Measurements from ENCODE around the gene PPP2R3A.
"Not testable (repeated sequence)": the region's sequence is repeated elsewhere in the genome, so short reads cannot be mapped to it uniquely, and the experiment has no call there.

PPP2R3A gene

GRCh38 chr3:136142592-136142991 is 177.1 kb downstream of the PPP2R3A start:
- intact Hi-C loops (cut with DNase I): loop anchor here (10.0 kb wide), 1 partner anchor 52 kb away; the partner anchor contains the start of gene MSL2
- no peak for DNase-seq

GRCh38 chr3:136144397-136144796 is 178.9 kb downstream of the PPP2R3A start:
- intact Hi-C loops (cut with DNase I): loop anchor here (10.0 kb wide), 1 partner anchor 50 kb away; the partner anchor contains the start of gene MSL2
- not testable (repeated sequence) for DNase-seq

GRCh38 chr3:136146981-136147729 is 181.6 kb downstream of the PPP2R3A start:
- no peak for DNase-seq
- intact Hi-C loops (cut with DNase I): loop anchor here (10.0 kb wide), 1 partner anchor 48 kb away; the partner anchor contains the start of gene MSL2

GRCh38 chr3:136149667-136150066 is 184.1 kb downstream of the PPP2R3A start:
- intact Hi-C loops (cut with DNase I): loop anchor here (10.0 kb wide), 1 partner anchor 45 kb away; the partner anchor contains the start of gene MSL2
- no peak for DNase-seq

- intact Hi-C loops (cut with DNase I): no loop called here
- DNase-seq: no peak
These were observed 185.7 kb downstream of the PPP2R3A start for GRCh38 chr3:136151219-136151618.

- DNase-seq: no peak
- intact Hi-C loops (cut with DNase I): no loop called here
These were observed 186.8 kb downstream of the PPP2R3A start for GRCh38 chr3:136152176-136152843.

- DNase-seq: no peak
These were observed 187.4 kb downstream of the PPP2R3A start for GRCh38 chr3:136152963-136153362.

GRCh38 chr3:136161516-136161915 is 196.0 kb downstream of the PPP2R3A start:
- DNase-seq: no peak
- intact Hi-C loops (cut with DNase I): no loop called here

More at GRCh38 chr3:136152963-136153362, 187.4 kb downstream of the PPP2R3A start:
- intact Hi-C loops (cut with DNase I): no loop called here

- intact Hi-C loops (cut with DNase I): no loop called here
- DNase-seq: no peak
These were observed 196.8 kb downstream of the PPP2R3A start for GRCh38 chr3:136162322-136162721.

- intact Hi-C loops (cut with DNase I); DNase-seq: not testable (repeated sequence)
These were observed 198.1 kb downstream of the PPP2R3A start for GRCh38 chr3:136163607-136164006.

GRCh38 chr3:136166507-136166906 is 201.0 kb downstream of the PPP2R3A start:
- intact Hi-C loops (cut with DNase I): no loop called here

GRCh38 chr3:136168236-136168635 is 202.7 kb downstream of the PPP2R3A start:
- intact Hi-C loops (cut with DNase I): not testable (repeated sequence)

More at GRCh38 chr3:136166507-136166906, 201.0 kb downstream of the PPP2R3A start:
- DNase-seq: no peak

GRCh38 chr3:136171097-136171542 is 205.6 kb downstream of the PPP2R3A start:
- intact Hi-C loops (cut with DNase I): no loop called here

More at GRCh38 chr3:136168236-136168635, 202.7 kb downstream of the PPP2R3A start:
- not testable (repeated sequence) for DNase-seq

GRCh38 chr3:136173939-136174490 is 208.5 kb downstream of the PPP2R3A start:
- intact Hi-C loops (cut with DNase I): no loop called here

More at GRCh38 chr3:136171097-136171542, 205.6 kb downstream of the PPP2R3A start:
- no peak for DNase-seq

GRCh38 chr3:136177876-136178275 is 212.3 kb downstream of the PPP2R3A start:
- intact Hi-C loops (cut with DNase I): no loop called here
- no peak for DNase-seq

More at GRCh38 chr3:136173939-136174490, 208.5 kb downstream of the PPP2R3A start:
- DNase-seq: no peak

- no peak for DNase-seq
- intact Hi-C loops (cut with DNase I): no loop called here
These were observed 216.2 kb downstream of the PPP2R3A start for GRCh38 chr3:136181741-136182140.

- DNase-seq: no peak
These were observed 219.2 kb downstream of the PPP2R3A start for GRCh38 chr3:136184703-136185102.

GRCh38 chr3:136186344-136186743 is 220.8 kb downstream of the PPP2R3A start:
- no peak for DNase-seq
- intact Hi-C loops (cut with DNase I): no loop called here

More at GRCh38 chr3:136184703-136185102, 219.2 kb downstream of the PPP2R3A start:
- intact Hi-C loops (cut with DNase I): no loop called here

- no peak for DNase-seq
- intact Hi-C loops (cut with DNase I): no loop called here
These were observed 221.3 kb downstream of the PPP2R3A start for GRCh38 chr3:136186846-136187245.

GRCh38 chr3:136187868-136188267 is 222.3 kb downstream of the PPP2R3A start:
- DNase-seq: no peak
- intact Hi-C loops (cut with DNase I): no loop called here

GRCh38 chr3:136189043-136189442 is 223.5 kb downstream of the PPP2R3A start:
- intact Hi-C loops (cut with DNase I): no loop called here
- no peak for DNase-seq

Data from posterior cingulate gyrus (tissue), 11 donors.